ENCODE data around the gene AMELX.

DNA sequence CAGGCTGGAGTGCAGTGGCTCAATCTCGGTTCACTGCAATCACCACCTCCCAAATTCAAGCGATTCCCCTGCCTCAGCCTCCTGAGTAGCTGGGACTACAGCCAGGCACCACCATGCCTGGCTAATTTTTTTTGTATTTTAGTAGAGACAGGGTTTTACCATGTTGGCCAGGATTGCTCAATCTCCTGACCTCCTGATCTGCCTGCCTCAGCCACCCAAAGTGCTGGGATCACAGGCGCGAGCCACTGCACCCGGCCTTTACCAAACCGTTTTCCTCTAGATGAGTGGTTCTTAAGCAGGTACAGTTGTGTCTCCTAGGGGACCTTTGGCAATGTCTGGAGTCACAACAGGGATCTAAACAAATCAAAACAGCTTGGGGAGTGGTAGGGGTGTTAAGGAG lies 11.6 kb downstream of the AMELX start:
- TF ChIP-seq ZBTB1 (tag by site-specific recombination; IDR thresholded peaks at IDR 0.05): no peak
- TF ChIP-seq, protein P1, sequence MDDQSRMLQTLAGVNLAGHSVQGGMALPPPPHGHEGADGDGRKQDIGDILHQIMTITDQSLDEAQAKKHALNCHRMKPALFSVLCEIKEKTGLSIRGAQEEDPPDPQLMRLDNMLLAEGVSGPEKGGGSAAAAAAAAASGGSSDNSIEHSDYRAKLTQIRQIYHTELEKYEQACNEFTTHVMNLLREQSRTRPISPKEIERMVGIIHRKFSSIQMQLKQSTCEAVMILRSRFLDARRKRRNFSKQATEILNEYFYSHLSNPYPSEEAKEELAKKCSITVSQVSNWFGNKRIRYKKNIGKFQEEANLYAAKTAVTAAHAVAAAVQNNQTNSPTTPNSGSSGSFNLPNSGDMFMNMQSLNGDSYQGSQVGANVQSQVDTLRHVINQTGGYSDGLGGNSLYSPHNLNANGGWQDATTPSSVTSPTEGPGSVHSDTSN (CRISPR knock-in tag; IDR thresholded peaks at IDR 0.05): no peak
- TF ChIP-seq YY1 (tag by site-specific recombination; IDR thresholded peaks at IDR 0.05): no peak
- TF ChIP-seq, protein P2, sequence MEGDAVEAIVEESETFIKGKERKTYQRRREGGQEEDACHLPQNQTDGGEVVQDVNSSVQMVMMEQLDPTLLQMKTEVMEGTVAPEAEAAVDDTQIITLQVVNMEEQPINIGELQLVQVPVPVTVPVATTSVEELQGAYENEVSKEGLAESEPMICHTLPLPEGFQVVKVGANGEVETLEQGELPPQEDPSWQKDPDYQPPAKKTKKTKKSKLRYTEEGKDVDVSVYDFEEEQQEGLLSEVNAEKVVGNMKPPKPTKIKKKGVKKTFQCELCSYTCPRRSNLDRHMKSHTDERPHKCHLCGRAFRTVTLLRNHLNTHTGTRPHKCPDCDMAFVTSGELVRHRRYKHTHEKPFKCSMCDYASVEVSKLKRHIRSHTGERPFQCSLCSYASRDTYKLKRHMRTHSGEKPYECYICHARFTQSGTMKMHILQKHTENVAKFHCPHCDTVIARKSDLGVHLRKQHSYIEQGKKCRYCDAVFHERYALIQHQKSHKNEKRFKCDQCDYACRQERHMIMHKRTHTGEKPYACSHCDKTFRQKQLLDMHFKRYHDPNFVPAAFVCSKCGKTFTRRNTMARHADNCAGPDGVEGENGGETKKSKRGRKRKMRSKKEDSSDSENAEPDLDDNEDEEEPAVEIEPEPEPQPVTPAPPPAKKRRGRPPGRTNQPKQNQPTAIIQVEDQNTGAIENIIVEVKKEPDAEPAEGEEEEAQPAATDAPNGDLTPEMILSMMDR (tag by site-specific recombination; IDR thresholded peaks at IDR 0.05): no peak
- no peak for TF ChIP-seq ZNF175 (tag by site-specific recombination; IDR thresholded peaks at IDR 0.05)
- no peak for TF ChIP-seq ZNF48 (tag by site-specific recombination; IDR thresholded peaks at IDR 0.05)
- TF ChIP-seq, protein P3, sequence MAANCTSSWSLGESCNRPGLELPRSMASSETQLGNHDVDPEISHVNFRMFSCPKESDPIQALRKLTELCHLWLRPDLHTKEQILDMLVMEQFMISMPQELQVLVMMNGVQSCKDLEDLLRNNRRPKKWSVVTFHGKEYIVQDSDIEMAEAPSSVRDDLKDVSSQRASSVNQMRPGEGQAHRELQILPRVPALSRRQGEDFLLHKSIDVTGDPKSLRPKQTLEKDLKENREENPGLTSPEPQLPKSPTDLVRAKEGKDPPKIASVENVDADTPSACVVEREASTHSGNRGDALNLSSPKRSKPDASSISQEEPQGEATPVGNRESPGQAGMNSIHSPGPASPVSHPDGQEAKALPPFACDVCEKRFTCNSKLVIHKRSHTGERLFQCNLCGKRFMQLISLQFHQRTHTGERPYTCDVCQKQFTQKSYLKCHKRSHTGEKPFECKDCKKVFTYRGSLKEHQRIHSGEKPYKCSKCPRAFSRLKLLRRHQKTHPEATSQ (tag by site-specific recombination; IDR thresholded peaks at IDR 0.05): no peak
- no peak for TF ChIP-seq ZSCAN23 (tag by site-specific recombination; IDR thresholded peaks at IDR 0.05)
- TF ChIP-seq ZNF184 (tag by site-specific recombination; IDR thresholded peaks at IDR 0.05): no peak
- no peak for TF ChIP-seq GLI4 (tag by site-specific recombination; IDR thresholded peaks at IDR 0.05)
- TF ChIP-seq, protein P4, sequence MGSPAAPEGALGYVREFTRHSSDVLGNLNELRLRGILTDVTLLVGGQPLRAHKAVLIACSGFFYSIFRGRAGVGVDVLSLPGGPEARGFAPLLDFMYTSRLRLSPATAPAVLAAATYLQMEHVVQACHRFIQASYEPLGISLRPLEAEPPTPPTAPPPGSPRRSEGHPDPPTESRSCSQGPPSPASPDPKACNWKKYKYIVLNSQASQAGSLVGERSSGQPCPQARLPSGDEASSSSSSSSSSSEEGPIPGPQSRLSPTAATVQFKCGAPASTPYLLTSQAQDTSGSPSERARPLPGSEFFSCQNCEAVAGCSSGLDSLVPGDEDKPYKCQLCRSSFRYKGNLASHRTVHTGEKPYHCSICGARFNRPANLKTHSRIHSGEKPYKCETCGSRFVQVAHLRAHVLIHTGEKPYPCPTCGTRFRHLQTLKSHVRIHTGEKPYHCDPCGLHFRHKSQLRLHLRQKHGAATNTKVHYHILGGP (tag by site-specific recombination; IDR thresholded peaks at IDR 0.05): no peak
- no peak for TF ChIP-seq ZNF146 (tag by site-specific recombination; IDR thresholded peaks at IDR 0.05)
